HEK293 (cell line): Measurements from ENCODE around the gene SSH3.

ENCODE experiments used
- CTCF ChIA-PET: fragments of 350-600 bp; formaldehyde crosslinking; extraction: SDS; loops from one replicate; lab custom pipeline; 2021; ENCODE audit warnings: antibody characterized with exemption; lab: Yijun Ruan, JAX
- POLR2A ChIA-PET: fragments of 300-600 bp; formaldehyde crosslinking; extraction: SDS; loops from one replicate; lab custom pipeline; 2020; ENCODE audit warnings: antibody characterized with exemption, inconsistent platforms; lab: Yijun Ruan, JAX
- H3K27ac ChIP-seq: fragments of 200-500 bp; sonication (Bioruptor generic); 2 replicates; pipeline ENCODE4 v1.5.1; 2014; ENCODE audit warnings: low read depth, low read length, control low read depth, inconsistent platforms; ENCODE audit errors: extremely low read depth
- H3K36me3 ChIP-seq, 2 experiments: fragments of 200-500 bp in 1 of 2; sonication (Bioruptor generic) in 1 of 2; 1 replicate in 1 of 2; 2 replicates in 1 of 2; pipeline ENCODE4 v1.5.1; 2014 to 2017; ENCODE audit warnings: inconsistent platforms in 2 of 2, low read length in 2 of 2; ENCODE audit not compliant: control insufficient read depth in 2 of 2, insufficient read depth in 1 of 2
- H3K4me1 ChIP-seq: fragments of 200-500 bp; sonication (Bioruptor generic); 2 replicates; pipeline ENCODE4 v1.5.1; 2014; ENCODE audit warnings: mild to moderate bottlenecking, low read length, inconsistent platforms; ENCODE audit not compliant: control insufficient read depth, insufficient read depth
- H3K4me3 ChIP-seq: 2 replicates; pipeline ENCODE4 v1.5.1; 2011; ENCODE audit warnings: low read depth, mild to moderate bottlenecking, control low read depth, low read length, moderate library complexity
- H3K9me3 ChIP-seq: fragments of 200-500 bp; sonication (Bioruptor generic); 2 replicates; pipeline ENCODE4 v1.5.1; 2014; ENCODE audit warnings: low read depth, low read length, inconsistent platforms; ENCODE audit not compliant: control insufficient read depth, insufficient read depth
- BCL6B ChIP-seq: fragments of 450-650 bp; formaldehyde crosslinking; IDR thresholded peaks from 2 replicates; pipeline ENCODE4 v1.5.1; 2017; ENCODE audit warnings: missing biosample characterization, missing genetic modification characterization
- KLF1 ChIP-seq: fragments of 450-650 bp; formaldehyde crosslinking; IDR thresholded peaks from 2 replicates; pipeline ENCODE4 v1.5.1; 2016; ENCODE audit warnings: missing biosample characterization, missing genetic modification characterization
- KLF16 ChIP-seq: fragments of 450-650 bp; formaldehyde crosslinking; IDR thresholded peaks from 2 replicates; pipeline ENCODE4 v1.5.1; 2017; ENCODE audit warnings: missing biosample characterization, missing genetic modification characterization
- MYNN ChIP-seq: fragments of 450-650 bp; formaldehyde crosslinking; IDR thresholded peaks from 2 replicates; pipeline ENCODE4 v1.5.1; 2016; ENCODE audit warnings: missing biosample characterization, missing genetic modification characterization, borderline replicate concordance
- SCRT2 ChIP-seq: fragments of 450-650 bp; formaldehyde crosslinking; IDR thresholded peaks from 2 replicates; pipeline ENCODE4 v1.5.1; 2016; ENCODE audit warnings: missing biosample characterization, missing genetic modification characterization
- SETDB1 ChIP-seq: IDR thresholded peaks from one replicate; pipeline ENCODE4 v1.6.1; 2017; ENCODE audit warnings: mild to moderate bottlenecking, low read length, moderate library complexity, mixed read lengths; ENCODE audit not compliant: insufficient read length
- TCF7L2 ChIP-seq: IDR thresholded peaks from 2 replicates; pipeline ENCODE4 v1.6.1; 2011; ENCODE audit warnings: low read depth, mild to moderate bottlenecking, inconsistent platforms, low read length, moderate library complexity, borderline replicate concordance
- ZNF140 ChIP-seq: fragments of 450-650 bp; formaldehyde crosslinking; IDR thresholded peaks from 2 replicates; pipeline ENCODE4 v1.5.1; 2016; ENCODE audit warnings: missing biosample characterization, missing genetic modification characterization
- ZNF335 ChIP-seq: fragments of 450-650 bp; formaldehyde crosslinking; conservative IDR thresholded peaks from 2 replicates; pipeline ENCODE4 v1.5.1; 2016; ENCODE audit warnings: missing biosample characterization, missing genetic modification characterization
- ZNF510 ChIP-seq: fragments of 450-650 bp; formaldehyde crosslinking; IDR thresholded peaks from 2 replicates; pipeline ENCODE4 v1.5.1; 2018; ENCODE audit warnings: mild to moderate bottlenecking, missing genetic modification characterization, missing biosample characterization; ENCODE audit not compliant: insufficient replicate concordance
- ZNF623 ChIP-seq: fragments of 450-650 bp; formaldehyde crosslinking; IDR thresholded peaks from 2 replicates; pipeline ENCODE4 v1.5.1; 2016; ENCODE audit warnings: missing biosample characterization, missing genetic modification characterization
- ZNF629 ChIP-seq: fragments of 450-650 bp; formaldehyde crosslinking; IDR thresholded peaks from 2 replicates; pipeline ENCODE4 v1.5.1; 2017; ENCODE audit warnings: missing biosample characterization, missing genetic modification characterization
- ZNF776 ChIP-seq: fragments of 450-650 bp; formaldehyde crosslinking; IDR thresholded peaks from 2 replicates; pipeline ENCODE4 v1.5.0; 2017; ENCODE audit warnings: missing biosample characterization, missing genetic modification characterization, borderline replicate concordance
- ZSCAN4 ChIP-seq: fragments of 450-650 bp; formaldehyde crosslinking; IDR thresholded peaks from 2 replicates; pipeline ENCODE4 v1.5.1; 2017; ENCODE audit warnings: missing biosample characterization, missing genetic modification characterization
- TF ChIP-seq, protein P1 (sequence below): fragments of 450-650 bp; formaldehyde crosslinking; IDR thresholded peaks from 2 replicates; pipeline ENCODE4 v1.5.1; 2017; ENCODE audit warnings: missing biosample characterization, mild to moderate bottlenecking, missing genetic modification characterization, moderate library complexity
- TF ChIP-seq, protein P2 (sequence below): fragments of 450-650 bp; formaldehyde crosslinking; IDR thresholded peaks from 2 replicates; pipeline ENCODE4; 2016; ENCODE audit warnings: missing biosample characterization, missing genetic modification characterization

Gene SSH3

GRCh38 chr11:67293090-67293489, 10.2 kb upstream of the SSH3 start:
- POLR2A ChIA-PET = interaction anchor here (0.8 to 1.6 kb wide), 2 partner anchors 10 kb away, joined by 3 to 5 read pairs; partner anchors contain the start of gene SSH3
- H3K27ac ChIP-seq = no peak overlapping the region
- H3K4me1 ChIP-seq = no peaks in the 10 kb centered on the region
- no peak overlapping the region for H3K4me3 ChIP-seq
- peak; percentile 58; the same call in 1 of the 2 replicates for TF ChIP-seq ZNF140
- no peak for TF ChIP-seq ZNF510 (tag by site-specific recombination)
- TF ChIP-seq, all 188 proteins: peak for 1
- Histone ChIP-seq H3K9me3 (no peaks in the 10 kb centered on the region), H3K36me3 (peaks cover 12 to 67% of the 10 kb centered on the region in 2 experiments; a peak in 2 of 3 replicates)
- CTCF ChIA-PET = interaction anchor here (1.0 to 1.4 kb wide), 3 partner anchors 24 to 32 kb away, joined by 4 to 13 read pairs (median 5); no protein-coding TSS in a partner anchor

- Histone ChIP-seq H3K4me1 (no peaks in the 10 kb centered on the region), H3K27ac (no peak overlapping the region)
- TF ChIP-seq ZNF623 = no peak
- TF ChIP-seq SETDB1 = peak; percentile 67
- TF ChIP-seq, all 188 proteins: peak for 1
- H3K36me3 ChIP-seq = peaks cover 12 to 86% of the 10 kb centered on the region in 2 experiments; a peak in 2 of 3 replicates
- no peak overlapping the region for H3K4me3 ChIP-seq
- CTCF ChIA-PET = interaction anchor here (0.7 to 1.0 kb wide), 3 partner anchors 34 to 209 kb away, joined by 3 to 6 read pairs (median 3); no protein-coding TSS in a partner anchor
- H3K9me3 ChIP-seq = no peaks in the 10 kb centered on the region
- POLR2A ChIA-PET = no interaction called here
Observed at GRCh38 chr11:67295846-67296245, 7.5 kb upstream of the SSH3 start.

DNA sequence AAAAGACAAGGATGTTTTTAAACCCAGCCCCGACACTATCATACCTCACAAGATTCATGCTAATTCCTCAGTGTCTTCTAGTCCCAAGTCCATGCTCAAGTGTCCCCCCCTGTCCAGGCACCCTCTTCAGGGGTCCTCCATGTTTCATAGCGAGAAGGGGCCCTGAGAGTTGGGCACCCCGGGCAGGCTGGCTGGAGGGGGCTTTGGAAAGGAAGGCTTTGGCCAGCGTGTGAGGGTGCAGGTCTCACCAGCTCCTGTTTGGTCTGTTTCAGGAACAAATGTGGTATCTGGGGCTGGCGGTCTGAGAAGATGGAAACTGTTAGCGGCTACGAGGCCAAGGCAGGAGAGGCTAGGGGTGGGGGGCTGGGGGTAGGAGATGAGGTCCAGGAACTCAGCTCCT, 4.5 kb upstream of the SSH3 start:
- Histone ChIP-seq H3K9me3 (no peaks in the 10 kb centered on the region), H3K4me3 (no peak overlapping the region), H3K4me1 (no peaks in the 10 kb centered on the region), H3K36me3 (peaks cover 11 to 68% of the 10 kb centered on the region in 2 experiments; a peak in 2 of 3 replicates)
- TF ChIP-seq, protein P1, sequence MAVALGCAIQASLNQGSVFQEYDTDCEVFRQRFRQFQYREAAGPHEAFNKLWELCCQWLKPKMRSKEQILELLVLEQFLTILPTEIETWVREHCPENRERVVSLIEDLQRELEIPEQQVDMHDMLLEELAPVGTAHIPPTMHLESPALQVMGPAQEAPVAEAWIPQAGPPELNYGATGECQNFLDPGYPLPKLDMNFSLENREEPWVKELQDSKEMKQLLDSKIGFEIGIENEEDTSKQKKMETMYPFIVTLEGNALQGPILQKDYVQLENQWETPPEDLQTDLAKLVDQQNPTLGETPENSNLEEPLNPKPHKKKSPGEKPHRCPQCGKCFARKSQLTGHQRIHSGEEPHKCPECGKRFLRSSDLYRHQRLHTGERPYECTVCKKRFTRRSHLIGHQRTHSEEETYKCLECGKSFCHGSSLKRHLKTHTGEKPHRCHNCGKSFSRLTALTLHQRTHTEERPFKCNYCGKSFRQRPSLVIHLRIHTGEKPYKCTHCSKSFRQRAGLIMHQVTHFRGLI = no peak
- no peak for TF ChIP-seq ZNF629 (tag by site-specific recombination)
- TF ChIP-seq, all 188 proteins: peak for 0
- ChIA-PET POLR2A (interaction anchor here (3.7 kb wide), 1 partner anchor 10 kb away, joined by 17 read pairs; the partner anchor contains the start of gene ANKRD13D), CTCF (interaction anchor here (0.7 to 1.3 kb wide), 3 partner anchors 16 to 37 kb away, joined by 3 to 4 read pairs (median 4); no protein-coding TSS in a partner anchor)
- no peak overlapping the region for H3K27ac ChIP-seq

- no peaks in the 10 kb centered on the region for H3K9me3 ChIP-seq
- no peaks in the 10 kb centered on the region for H3K4me1 ChIP-seq
- H3K36me3 ChIP-seq = peaks cover 6 to 60% of the 10 kb centered on the region in 2 experiments; a peak in 2 of 3 replicates
- ChIA-PET POLR2A (interaction anchor here (3.7 kb wide), 1 partner anchor 11 kb away, joined by 17 read pairs; the partner anchor contains the start of gene ANKRD13D), CTCF (interaction anchor here (0.6 kb wide), 1 partner anchor 16 kb away, joined by 3 read pairs; no protein-coding TSS in a partner anchor)
- H3K27ac ChIP-seq = no peak overlapping the region
- TF ChIP-seq KLF1 (no peak), ZNF776 (tag by site-specific recombination) (no peak), ZNF335 (no peak), KLF16 (tag by site-specific recombination) (no peak), MYNN (tag by site-specific recombination) (no peak), SCRT2 (no peak), ZSCAN4 (tag by site-specific recombination) (no peak), TCF7L2 (no peak), BCL6B (tag by site-specific recombination) (no peak)
- TF ChIP-seq, protein P2, sequence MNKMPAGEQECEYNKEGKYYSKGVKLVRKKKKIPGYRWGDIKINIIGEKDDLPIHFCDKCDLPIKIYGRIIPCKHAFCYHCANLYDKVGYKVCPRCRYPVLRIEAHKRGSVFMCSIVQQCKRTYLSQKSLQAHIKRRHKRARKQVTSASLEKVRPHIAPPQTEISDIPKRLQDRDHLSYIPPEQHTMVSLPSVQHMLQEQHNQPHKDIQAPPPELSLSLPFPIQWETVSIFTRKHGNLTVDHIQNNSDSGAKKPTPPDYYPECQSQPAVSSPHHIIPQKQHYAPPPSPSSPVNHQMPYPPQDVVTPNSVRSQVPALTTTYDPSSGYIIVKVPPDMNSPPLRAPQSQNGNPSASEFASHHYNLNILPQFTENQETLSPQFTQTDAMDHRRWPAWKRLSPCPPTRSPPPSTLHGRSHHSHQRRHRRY (tag by site-specific recombination) = no peak
- TF ChIP-seq, protein P1 = no peak
- H3K4me3 ChIP-seq = no peak overlapping the region
Observed at GRCh38 chr11:67299471-67300191, 3.7 kb upstream of the SSH3 start.
